Activated naive CD8-positive, alpha-beta T cell treated with anti-CD3 and anti-CD28 coated beads for 36 hours (primary cell): Measurements from ENCODE around the gene SLC24A3. TPM values are rescaled to one million over a fixed set of nuclear protein-coding genes. Genes with fewer than 3 reads are reported as not detected.

ENCODE experiments used
- DNase-seq: peaks from one replicate; pipeline ENCODE4 v3.0.0; 2021
- H3K27ac Mint-ChIP-seq: one replicate; pipeline ENCODE4 v1.8.0; 2022; ENCODE audit warnings: mild to moderate bottlenecking, moderate library complexity, mixed read lengths
- H3K27me3 Mint-ChIP-seq: one replicate; pipeline ENCODE4 v1.8.0; 2022; ENCODE audit warnings: mild to moderate bottlenecking, mixed read lengths
- H3K36me3 Mint-ChIP-seq: one replicate; pipeline ENCODE4 v1.8.0; 2021; ENCODE audit warnings: mild to moderate bottlenecking, mixed read lengths
- H3K4me1 Mint-ChIP-seq: one replicate; pipeline ENCODE4 v1.8.0; 2021; ENCODE audit warnings: mixed read lengths
- H3K4me3 Mint-ChIP-seq: one replicate; pipeline ENCODE4 v1.8.0; 2022; ENCODE audit warnings: mild to moderate bottlenecking, moderate library complexity, mixed read lengths
- H3K9me3 Mint-ChIP-seq: one replicate; pipeline ENCODE4 v1.8.0; 2022; ENCODE audit warnings: mixed read lengths
- total RNA-seq, 2 experiments: library from RNA; stranded (reverse); gene quantifications; one replicate each; pipeline ENCODE4 v1.2.3, GENCODE V29; 2021

The SLC24A3 gene
- total RNA-seq, 2 experiments from 2014 or later = not detected

DNA sequence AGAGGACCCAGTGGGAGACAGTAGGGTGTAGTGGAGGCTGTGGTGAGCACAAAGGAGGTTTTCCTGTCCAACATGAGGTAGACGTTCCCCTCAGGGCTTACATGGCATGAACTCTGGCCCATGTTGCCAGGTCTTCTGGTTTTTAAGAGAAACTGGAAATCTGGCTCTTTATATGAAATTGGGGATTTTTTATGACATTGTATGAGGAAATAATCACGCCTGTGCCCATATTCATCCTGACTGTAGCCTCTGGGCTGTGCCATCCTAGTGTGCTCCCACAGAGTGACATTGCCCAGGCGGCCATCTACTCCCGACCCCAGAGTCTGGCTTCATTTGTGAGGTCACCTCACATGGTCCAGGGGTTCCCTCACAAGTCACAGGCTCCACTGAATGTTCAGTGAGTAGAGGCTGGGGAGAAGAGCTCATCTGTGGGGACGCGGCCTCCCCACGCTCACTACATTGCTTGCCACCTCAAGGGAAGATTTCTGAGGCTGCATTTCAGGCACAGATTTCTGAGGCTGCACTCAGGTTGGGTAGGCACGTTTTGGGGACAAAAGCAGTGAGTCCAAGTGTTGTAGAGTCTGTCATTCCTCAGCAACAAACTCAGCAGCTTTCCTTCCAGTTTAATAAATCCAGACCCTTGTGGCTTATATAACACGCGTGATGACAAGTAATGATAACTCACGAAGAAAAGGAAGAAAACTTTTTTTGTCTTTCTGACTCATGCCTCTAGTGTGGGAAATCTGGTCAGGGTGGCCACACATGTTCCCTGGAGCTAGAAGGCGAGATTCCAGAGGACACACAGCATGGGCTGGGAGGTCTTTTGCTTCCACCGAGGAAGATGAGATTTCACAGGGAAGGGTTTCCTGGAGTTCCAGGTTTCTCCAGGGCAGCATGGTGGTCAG, 41.7 kb downstream of the SLC24A3 start:
- no peak overlapping the region for H3K4me3 Mint-ChIP-seq
- H3K9me3 Mint-ChIP-seq = no peaks in the 10 kb centered on the region
- no peak for DNase-seq
- H3K27me3 Mint-ChIP-seq = peaks cover 8% of the 10 kb centered on the region
- H3K4me1 Mint-ChIP-seq = no peaks in the 10 kb centered on the region
- H3K36me3 Mint-ChIP-seq = no peaks in the 10 kb centered on the region
- no peak overlapping the region for H3K27ac Mint-ChIP-seq

DNA sequence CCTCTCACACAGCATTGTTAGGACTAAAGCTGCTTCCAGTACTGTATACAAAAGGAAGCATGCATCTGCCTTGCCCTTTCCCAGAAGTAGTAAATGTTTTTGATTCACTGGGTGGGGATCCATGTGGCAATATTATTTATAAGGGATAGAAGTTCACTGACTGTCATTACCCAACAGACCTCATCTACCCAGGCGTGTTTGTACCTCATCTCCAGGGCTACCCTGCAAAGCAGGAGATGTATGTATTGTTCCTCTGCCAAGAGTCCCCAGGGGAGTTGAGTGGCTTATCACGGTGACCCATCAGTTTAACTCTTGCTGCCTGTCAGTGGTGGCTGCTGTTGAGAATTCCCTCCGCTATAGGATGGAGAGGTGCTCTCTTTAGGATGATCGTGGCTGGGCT, 42.5 kb downstream of the SLC24A3 start:
- no peaks in the 10 kb centered on the region for H3K36me3 Mint-ChIP-seq
- H3K9me3 Mint-ChIP-seq = no peaks in the 10 kb centered on the region

DNA sequence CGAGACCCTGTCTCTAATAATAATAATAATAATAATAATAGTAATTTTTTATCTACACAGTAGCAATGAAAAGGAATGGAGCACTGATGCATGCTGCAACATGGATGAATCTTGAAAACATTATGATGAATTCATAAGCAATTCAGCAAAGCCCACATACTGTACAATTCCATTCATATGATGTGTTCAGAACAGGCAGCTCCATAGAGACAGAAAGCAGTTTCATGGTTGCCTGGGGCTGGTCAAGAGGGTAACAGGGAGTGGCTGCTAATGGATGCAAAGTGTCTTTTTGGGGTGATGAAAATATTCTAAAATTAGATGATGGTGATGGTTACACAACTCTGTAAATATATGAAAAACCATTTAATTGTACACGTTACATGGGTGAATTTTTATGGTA, 43.6 kb downstream of the SLC24A3 start:
- Mint-ChIP-seq H3K9me3 (no peaks in the 10 kb centered on the region), H3K27ac (no peak overlapping the region), H3K27me3 (peaks cover 8% of the 10 kb centered on the region), H3K36me3 (no peaks in the 10 kb centered on the region), H3K4me3 (no peak overlapping the region), H3K4me1 (peaks cover 2% of the 10 kb centered on the region)
- no peak for DNase-seq

More for the DNA sequence above, 42.5 kb downstream of the SLC24A3 start:
- Mint-ChIP-seq H3K27ac (no peak overlapping the region), H3K27me3 (peaks cover 8% of the 10 kb centered on the region), H3K4me1 (no peaks in the 10 kb centered on the region), H3K4me3 (no peak overlapping the region)
- DNase-seq = no peak

DNA sequence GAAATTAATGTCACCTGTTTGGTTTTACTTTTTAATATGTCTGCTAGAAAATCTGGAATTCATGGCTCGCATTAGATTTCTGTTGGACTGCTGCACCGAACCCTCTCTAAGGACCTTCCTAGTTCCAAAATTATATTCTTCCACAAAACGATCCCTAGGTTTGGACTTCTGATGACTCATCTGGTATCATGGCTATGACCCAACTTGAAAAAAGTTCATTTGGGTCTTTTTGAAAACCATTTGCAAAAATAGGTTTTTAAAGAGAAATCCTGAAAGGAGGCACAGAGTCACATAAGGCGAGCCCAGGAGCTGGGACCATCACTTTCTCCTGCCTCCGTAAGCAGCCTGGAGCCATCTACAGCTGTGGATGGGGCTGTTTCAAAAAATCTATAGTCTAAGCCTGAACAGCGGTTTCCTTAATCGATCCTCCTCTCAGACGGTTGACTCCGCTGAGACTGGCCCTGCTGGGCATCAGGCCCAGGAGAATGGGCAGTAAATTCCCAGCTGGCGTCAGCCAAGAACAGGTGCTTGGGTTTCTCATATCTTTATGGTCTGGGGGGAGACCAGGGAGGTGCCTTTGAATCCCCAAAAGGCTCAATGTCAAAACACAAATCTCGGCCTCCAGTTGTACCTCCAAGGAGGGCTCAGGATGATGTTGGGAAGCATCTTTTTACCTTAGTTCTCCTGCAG, 44.6 kb downstream of the SLC24A3 start:
- H3K4me1 Mint-ChIP-seq = peaks cover 2% of the 10 kb centered on the region
- no peaks in the 10 kb centered on the region for H3K9me3 Mint-ChIP-seq
- no peak overlapping the region for H3K27ac Mint-ChIP-seq
- DNase-seq = no peak
- H3K36me3 Mint-ChIP-seq = no peaks in the 10 kb centered on the region
- no peak overlapping the region for H3K4me3 Mint-ChIP-seq
- peaks cover 8% of the 10 kb centered on the region for H3K27me3 Mint-ChIP-seq

DNA sequence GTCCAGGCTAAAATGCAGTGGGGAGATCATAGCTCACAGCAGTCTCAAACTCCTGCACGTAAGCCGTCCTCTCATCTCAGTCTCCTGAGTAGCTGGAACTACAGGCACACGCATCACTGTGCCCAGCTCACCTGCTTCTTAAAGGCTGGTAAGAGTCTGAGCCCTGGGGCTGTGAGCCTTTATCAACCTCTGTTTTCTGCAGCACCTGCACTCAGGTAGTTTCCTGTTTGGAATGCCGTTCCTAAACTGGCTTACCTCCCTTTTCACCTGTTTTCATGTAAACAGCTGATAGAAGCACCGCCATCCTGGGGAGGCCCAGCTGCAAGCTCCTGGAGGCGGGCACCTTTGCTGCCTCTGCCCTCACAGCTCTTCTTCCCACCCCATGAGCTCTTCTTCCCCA, 45.4 kb downstream of the SLC24A3 start:
- Mint-ChIP-seq H3K4me3 (no peak overlapping the region), H3K27me3 (peaks cover 4% of the 10 kb centered on the region), H3K9me3 (no peaks in the 10 kb centered on the region), H3K27ac (no peak overlapping the region), H3K36me3 (no peaks in the 10 kb centered on the region), H3K4me1 (peaks cover 2% of the 10 kb centered on the region)
- DNase-seq = no peak

DNA sequence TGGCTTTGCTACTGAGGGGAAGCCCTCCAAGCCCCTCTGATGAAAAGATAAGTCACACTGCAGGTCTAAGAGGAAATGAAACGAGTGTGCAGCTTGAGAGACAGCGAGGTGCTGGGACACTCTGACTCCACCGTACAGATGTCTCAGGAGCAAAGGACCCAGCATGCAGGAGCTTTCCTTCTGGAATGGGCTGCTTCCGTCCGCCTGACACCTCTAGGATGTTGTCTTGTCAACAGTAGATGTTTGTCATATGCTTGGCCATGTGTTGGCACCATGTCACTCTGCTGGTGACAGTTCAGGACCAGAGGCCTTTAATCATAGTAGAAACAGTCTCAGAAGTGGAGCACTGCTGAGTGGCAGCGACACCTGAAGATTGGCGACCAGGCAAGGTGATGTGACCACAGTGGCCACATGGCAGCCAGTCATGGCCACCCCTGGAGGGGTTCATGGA, 46.7 kb downstream of the SLC24A3 start:
- peaks cover 2% of the 10 kb centered on the region for H3K4me1 Mint-ChIP-seq
- no peak overlapping the region for H3K4me3 Mint-ChIP-seq
- H3K27me3 Mint-ChIP-seq = peaks cover 4% of the 10 kb centered on the region
- no peak for DNase-seq
- no peak overlapping the region for H3K27ac Mint-ChIP-seq
- no peaks in the 10 kb centered on the region for H3K9me3 Mint-ChIP-seq
- no peaks in the 10 kb centered on the region for H3K36me3 Mint-ChIP-seq

DNA sequence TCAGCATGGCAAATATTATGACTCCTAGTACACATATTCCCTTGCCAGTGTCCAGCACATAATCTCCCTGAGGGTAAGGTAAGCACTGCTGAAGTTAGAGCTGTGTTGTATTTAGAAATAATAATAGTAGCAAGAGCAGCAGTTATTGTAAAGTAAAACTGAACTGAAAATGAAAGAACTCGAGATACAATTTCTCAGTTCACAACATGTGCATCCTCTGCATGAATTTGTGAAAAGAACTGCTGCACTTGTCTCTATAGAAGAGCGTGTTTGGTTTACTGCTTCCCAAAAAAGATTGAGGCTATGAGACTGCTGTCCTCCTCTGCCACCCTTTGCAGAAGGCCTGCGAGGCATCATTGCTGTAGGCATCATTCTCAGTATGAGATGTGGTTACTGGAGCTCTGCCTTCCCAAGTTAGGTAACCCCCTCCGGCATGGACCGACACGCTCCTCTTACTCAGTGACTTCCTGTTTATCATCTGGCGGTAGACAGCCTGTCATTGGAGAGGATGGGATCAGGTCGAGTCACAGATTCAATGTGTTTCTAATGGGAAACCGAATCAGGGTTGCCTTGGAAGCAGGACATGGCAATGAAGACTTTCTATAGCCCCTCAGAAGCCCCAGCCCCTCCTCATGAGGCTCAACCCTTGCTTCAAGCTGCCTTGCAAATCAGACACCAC, 48.1 kb downstream of the SLC24A3 start:
- H3K4me3 Mint-ChIP-seq = no peak overlapping the region
- H3K36me3 Mint-ChIP-seq = no peaks in the 10 kb centered on the region
- no peaks in the 10 kb centered on the region for H3K27me3 Mint-ChIP-seq
- DNase-seq = no peak
- peaks cover 2% of the 10 kb centered on the region for H3K4me1 Mint-ChIP-seq
- no peaks in the 10 kb centered on the region for H3K9me3 Mint-ChIP-seq
- H3K27ac Mint-ChIP-seq = no peak overlapping the region

DNA sequence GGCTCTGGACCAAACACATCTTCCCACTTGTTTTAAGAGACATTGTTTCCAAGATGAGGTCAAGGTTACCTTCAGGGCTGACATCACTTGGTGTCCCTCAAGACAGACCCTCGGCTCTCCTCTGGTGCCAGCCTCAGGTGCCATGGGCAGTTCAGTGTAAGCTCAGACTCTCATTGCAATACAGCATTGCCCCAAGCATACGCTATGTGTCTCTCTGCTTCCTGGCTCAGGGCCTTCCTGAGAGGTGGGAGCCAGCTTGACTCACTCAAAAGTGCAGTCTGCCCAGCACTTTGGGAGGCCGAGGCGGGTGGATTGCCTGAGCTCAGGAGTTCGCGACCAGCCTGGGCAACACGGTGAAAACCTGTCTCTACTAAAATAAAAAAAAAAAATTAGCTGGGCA, 51.7 kb downstream of the SLC24A3 start:
- DNase-seq = no peak
- no peaks in the 10 kb centered on the region for H3K9me3 Mint-ChIP-seq
- H3K36me3 Mint-ChIP-seq = no peaks in the 10 kb centered on the region
- H3K4me1 Mint-ChIP-seq = peaks cover 2% of the 10 kb centered on the region
- H3K27me3 Mint-ChIP-seq = peaks cover 4% of the 10 kb centered on the region
- H3K4me3 Mint-ChIP-seq = no peak overlapping the region
- no peak overlapping the region for H3K27ac Mint-ChIP-seq

DNA sequence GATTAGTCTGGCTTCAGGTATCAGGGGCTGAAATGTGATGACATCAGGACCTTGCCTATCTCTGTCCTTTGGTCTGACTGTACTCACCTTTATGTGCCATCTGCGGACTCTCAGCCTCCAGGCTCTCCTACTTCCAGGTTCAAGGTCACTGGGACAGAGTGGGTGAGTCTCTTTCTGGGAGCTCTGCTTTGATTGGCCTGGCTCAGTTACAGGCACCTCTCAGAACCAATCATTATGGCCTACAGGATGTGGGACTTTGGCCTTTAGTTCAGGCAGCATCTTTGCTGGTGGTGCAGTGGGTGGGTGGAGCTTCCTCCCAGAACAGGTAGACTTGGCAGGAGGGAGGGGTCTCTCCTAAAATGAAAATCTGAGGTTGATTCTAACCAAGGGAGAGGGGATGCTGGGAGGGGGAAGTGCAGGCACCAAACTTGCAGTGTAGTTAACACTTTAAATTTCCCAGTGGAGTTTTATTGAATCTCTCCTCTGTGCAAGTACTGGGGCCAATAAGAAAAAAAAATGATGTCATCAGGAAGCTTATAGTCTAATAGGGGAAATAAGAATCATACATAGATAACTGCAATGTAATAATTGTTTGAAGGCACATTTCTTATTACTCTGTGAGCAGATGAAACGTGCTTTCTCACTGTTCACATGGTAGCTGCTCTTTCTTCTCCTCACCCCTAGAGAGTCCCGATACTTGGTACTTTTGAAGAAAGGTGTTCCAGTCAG, 53.4 kb downstream of the SLC24A3 start:
- Mint-ChIP-seq H3K9me3 (no peaks in the 10 kb centered on the region), H3K4me3 (no peak overlapping the region), H3K27ac (no peak overlapping the region), H3K4me1 (no peaks in the 10 kb centered on the region), H3K36me3 (no peaks in the 10 kb centered on the region), H3K27me3 (peaks cover 4% of the 10 kb centered on the region)
- no peak for DNase-seq

DNA sequence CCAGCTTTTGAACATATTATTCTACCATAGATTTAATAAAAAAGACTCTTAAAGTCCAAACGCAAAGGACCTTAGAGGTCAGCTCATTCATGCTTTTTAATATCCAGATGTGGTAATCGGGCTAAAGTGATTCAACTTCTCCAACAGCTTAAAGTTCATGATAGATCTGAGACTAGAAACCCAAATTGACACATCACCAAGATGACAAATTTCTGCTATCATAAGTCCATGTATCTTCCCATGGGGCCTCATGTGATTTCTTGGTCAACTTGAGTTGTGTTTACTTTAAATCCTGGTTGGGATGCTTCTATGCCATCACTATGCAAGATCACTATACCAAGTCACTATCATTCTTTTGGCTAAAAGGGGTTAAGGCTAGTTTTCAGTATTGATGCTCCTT, 56.0 kb downstream of the SLC24A3 start:
- Mint-ChIP-seq H3K4me1 (no peaks in the 10 kb centered on the region), H3K27me3 (peaks cover 4% of the 10 kb centered on the region), H3K4me3 (no peak overlapping the region), H3K36me3 (no peaks in the 10 kb centered on the region), H3K27ac (no peak overlapping the region), H3K9me3 (no peaks in the 10 kb centered on the region)
- no peak for DNase-seq

DNA sequence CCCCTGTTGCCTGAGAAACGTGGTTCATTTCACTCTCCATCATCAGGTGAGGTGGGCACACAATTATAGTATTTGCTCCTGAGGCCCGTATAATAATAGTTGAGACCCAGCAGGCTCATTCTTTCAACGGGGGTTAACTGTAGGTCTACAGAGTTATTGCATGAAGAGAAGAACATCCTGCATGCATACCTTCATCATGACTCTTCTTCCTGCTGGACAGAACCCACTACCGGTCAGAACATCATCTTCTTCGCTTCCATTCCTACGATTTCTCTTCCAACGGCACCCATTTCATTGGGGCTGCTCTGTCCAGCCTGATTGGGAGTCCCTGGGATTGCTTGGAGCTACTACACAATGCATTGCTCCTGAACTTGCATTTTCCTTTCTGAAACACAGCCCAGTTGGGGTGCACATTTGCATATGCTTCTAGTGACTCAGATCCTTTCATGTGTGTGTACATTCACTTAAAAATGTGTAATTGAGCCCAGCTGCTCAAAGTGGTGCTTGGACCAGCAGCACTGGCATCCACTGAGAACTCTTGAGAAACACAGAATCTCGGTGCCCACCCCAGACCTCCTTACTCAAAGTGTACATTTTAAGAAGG, 57.4 kb downstream of the SLC24A3 start:
- H3K36me3 Mint-ChIP-seq = no peaks in the 10 kb centered on the region
- H3K27ac Mint-ChIP-seq = no peak overlapping the region
- peaks cover 4% of the 10 kb centered on the region for H3K27me3 Mint-ChIP-seq
- no peak for DNase-seq
- no peaks in the 10 kb centered on the region for H3K4me1 Mint-ChIP-seq
- H3K4me3 Mint-ChIP-seq = no peak overlapping the region
- H3K9me3 Mint-ChIP-seq = no peaks in the 10 kb centered on the region

DNA sequence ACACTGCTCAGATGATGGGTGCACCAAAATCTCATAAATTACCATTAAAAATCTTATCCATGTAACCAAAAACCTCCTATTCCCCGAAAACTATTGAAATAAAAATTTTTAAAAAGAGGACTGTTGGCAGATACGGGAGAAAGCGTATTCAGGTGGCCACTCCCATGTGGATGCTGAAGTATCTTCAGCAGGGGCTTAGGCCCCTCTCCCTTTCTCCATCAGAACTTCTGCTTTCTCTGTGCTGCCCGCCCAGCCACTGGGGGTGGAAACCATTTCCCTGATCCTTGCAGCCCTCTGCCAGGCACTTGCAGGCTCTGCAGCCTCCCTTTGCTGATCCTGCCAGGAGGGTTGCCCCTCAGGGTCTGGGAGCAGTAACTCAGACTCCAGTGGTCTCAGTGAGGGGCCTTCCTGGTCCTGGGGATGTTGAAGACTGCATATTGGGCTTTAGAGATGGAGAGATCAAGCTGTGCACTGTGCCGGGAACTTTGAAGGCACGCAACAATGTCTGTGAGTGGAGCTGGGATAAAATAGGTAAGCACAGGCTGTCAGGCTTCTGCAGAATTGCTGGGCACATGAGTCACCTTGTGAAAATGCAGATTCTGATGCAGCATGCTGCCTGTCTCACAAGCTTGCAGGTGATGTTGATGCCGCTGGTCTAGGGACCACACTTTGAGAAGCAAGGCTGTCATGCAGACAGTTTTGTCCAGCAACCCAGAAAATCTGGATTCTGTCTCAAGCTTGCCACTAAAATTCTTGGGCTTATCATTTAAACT, 59.6 kb downstream of the SLC24A3 start:
- DNase-seq = no peak
- H3K27ac Mint-ChIP-seq = no peak overlapping the region
- no peak overlapping the region for H3K4me3 Mint-ChIP-seq
- no peaks in the 10 kb centered on the region for H3K36me3 Mint-ChIP-seq
- no peaks in the 10 kb centered on the region for H3K4me1 Mint-ChIP-seq
- H3K9me3 Mint-ChIP-seq = no peaks in the 10 kb centered on the region
- H3K27me3 Mint-ChIP-seq = no peaks in the 10 kb centered on the region

DNA sequence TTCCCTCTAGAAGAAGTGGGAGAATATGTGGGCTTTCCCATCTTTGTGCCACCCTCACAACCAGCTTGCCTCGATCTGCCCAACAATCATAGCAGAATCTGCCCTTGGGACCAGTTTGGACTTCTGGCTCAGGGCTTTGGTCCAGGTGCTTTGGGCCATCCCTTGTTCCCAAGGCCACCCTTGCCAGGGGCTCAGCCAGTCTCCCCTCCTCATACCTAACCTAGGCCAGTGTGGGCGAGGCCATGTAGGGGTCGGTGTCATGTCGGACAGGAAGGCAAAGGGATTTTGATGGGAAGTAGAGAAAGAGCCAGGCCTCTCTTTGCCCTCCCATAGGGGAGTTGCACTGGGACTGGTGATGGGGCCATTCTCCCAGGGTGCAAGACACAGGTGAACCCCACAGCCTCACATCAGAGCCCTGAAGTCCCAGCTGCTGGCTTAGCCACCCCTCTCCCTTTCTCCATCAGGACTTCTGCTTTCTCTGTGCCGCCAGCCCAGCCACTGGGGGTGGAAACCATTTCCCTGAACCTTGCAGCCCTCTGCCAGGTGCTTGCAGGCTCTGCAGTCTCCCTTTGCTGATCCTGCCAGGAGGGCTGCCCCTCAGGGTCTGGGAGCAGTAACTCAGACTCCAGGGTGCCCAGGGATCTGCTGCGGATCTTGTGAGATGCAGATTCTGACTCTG, 60.7 kb downstream of the SLC24A3 start:
- DNase-seq = no peak
- H3K36me3 Mint-ChIP-seq = no peaks in the 10 kb centered on the region
- H3K4me1 Mint-ChIP-seq = no peaks in the 10 kb centered on the region
- H3K27ac Mint-ChIP-seq = no peak overlapping the region
- H3K4me3 Mint-ChIP-seq = no peak overlapping the region
- no peaks in the 10 kb centered on the region for H3K27me3 Mint-ChIP-seq
- no peaks in the 10 kb centered on the region for H3K9me3 Mint-ChIP-seq
